CD4-positive, CD25-positive, alpha-beta regulatory T cell (primary cell): Measurements from ENCODE around the gene CD151. TPM values are rescaled to one million over a fixed set of nuclear protein-coding genes. Genes with fewer than 3 reads are reported as not detected.

Experiments
- ATAC-seq, 2 donors: fragments of 150-1000 bp; cut with Tn5 transposase; one replicate each; pipeline ENCODE4 v1.10.0; 2021; ENCODE audit warnings: low read depth in 2 of 2, moderate number of reproducible peaks in 2 of 2, moderate library complexity in 1 of 2
- DNase-seq, 3 donors: peaks; one replicate each; pipeline versions ENCODE4 v3.0.0 to v3.0.0-alpha.2; 2012 to 2022; ENCODE audit warnings: mixed read lengths in 1 of 3
- H3K27ac ChIP-seq: one replicate; pipeline ENCODE4 v1.7.0; 2013; ENCODE audit warnings: mild to moderate bottlenecking, low read length; ENCODE audit not compliant: insufficient read depth, poor library complexity, severe bottlenecking
- H3K27me3 ChIP-seq: one replicate; pipeline ENCODE4 v1.7.0; 2013; ENCODE audit warnings: low read length; ENCODE audit not compliant: control insufficient read depth, insufficient read depth
- H3K36me3 ChIP-seq: one replicate; pipeline ENCODE4 v1.7.0; 2013; ENCODE audit warnings: mild to moderate bottlenecking, low read length, moderate library complexity; ENCODE audit not compliant: control insufficient read depth, insufficient read depth
- H3K4me1 ChIP-seq: 2 replicates; pipeline ENCODE4 v1.7.0; 2013; ENCODE audit warnings: mild to moderate bottlenecking, low read length; ENCODE audit not compliant: insufficient read depth, control insufficient read depth, poor library complexity, severe bottlenecking
- H3K4me3 ChIP-seq: one replicate; pipeline ENCODE4 v1.7.0; 2013; ENCODE audit warnings: low read depth, mild to moderate bottlenecking, low read length, moderate library complexity
- H3K9me3 ChIP-seq, 2 experiments: 1 replicate in 1 of 2; 2 replicates in 1 of 2; pipeline ENCODE4 v1.7.0; 2013; ENCODE audit warnings: low read length in 2 of 2, mild to moderate bottlenecking in 1 of 2, moderate library complexity in 1 of 2; ENCODE audit not compliant: control insufficient read depth in 2 of 2
- H3K27ac Mint-ChIP-seq, 3 donors: one replicate each; pipeline ENCODE4 v1.8.0; 2020 to 2022; ENCODE audit warnings: mild to moderate bottlenecking in 3 of 3, mixed read lengths in 3 of 3, moderate library complexity in 2 of 3
- H3K27me3 Mint-ChIP-seq: one replicate; pipeline ENCODE4 v1.8.0; 2022; ENCODE audit warnings: mild to moderate bottlenecking, mixed read lengths
- H3K36me3 Mint-ChIP-seq: one replicate; pipeline ENCODE4 v1.8.0; 2020; ENCODE audit warnings: mixed read lengths
- H3K4me1 Mint-ChIP-seq, 4 donors: one replicate each; pipeline ENCODE4 v1.8.0; 2020 to 2022; ENCODE audit warnings: mixed read lengths in 4 of 4, mild to moderate bottlenecking in 1 of 4
- H3K4me3 Mint-ChIP-seq, 4 donors: one replicate each; pipeline ENCODE4 v1.8.0; 2020 to 2022; ENCODE audit warnings: mild to moderate bottlenecking in 4 of 4, mixed read lengths in 4 of 4, moderate library complexity in 3 of 4
- H3K9me3 Mint-ChIP-seq, 7 donors: one replicate each; pipeline ENCODE4 v1.8.0; 2020 to 2022; ENCODE audit warnings: mixed read lengths in 7 of 7, mild to moderate bottlenecking in 3 of 7, moderate library complexity in 2 of 7
- polyA plus RNA-seq, 4 donors: library from polyadenylated mRNA; unstranded; fragments of 300-500 nt; fragmentation: Illumina TruSeq; gene quantifications; one replicate each; pipeline ENCODE4 v1.2.3, GENCODE V29; 2021
- total RNA-seq: library from RNA; stranded (reverse); gene quantifications from one replicate; pipeline ENCODE4 v1.2.3, GENCODE V29; 2022

The CD151 gene
- total and polyA plus RNA-seq, 5 donors from 2014 or later, result 5.5 to 20.7 (median 11.9) TPM

GRCh38 chr11:846496-847098 lies 13.8 kb downstream of the CD151 start:
- H3K27ac Mint-ChIP-seq, result no peak overlapping the region
- no peak for ATAC-seq
- peaks cover 39% of the 10 kb centered on the region for H3K4me1 ChIP-seq
- H3K27me3 Mint-ChIP-seq, result peaks cover 29% of the 10 kb centered on the region
- no peak for DNase-seq
- no peak overlapping the region for H3K4me3 ChIP-seq
- H3K36me3 ChIP-seq, result no peaks in the 10 kb centered on the region
- H3K4me3 Mint-ChIP-seq, result peak overlapping the region in 2 of 4 donors; percentile 22 to 39
- peaks cover 0 to 19% (median 3%) of the 10 kb centered on the region in 4 donors for H3K4me1 Mint-ChIP-seq
- no peaks in the 10 kb centered on the region for H3K9me3 Mint-ChIP-seq
- no peak overlapping the region for H3K27ac ChIP-seq
- H3K27me3 ChIP-seq, result no peaks in the 10 kb centered on the region
- H3K9me3 ChIP-seq, result no peaks in the 10 kb centered on the region
- H3K36me3 Mint-ChIP-seq, result no peaks in the 10 kb centered on the region

- Mint-ChIP-seq H3K4me1 (peaks cover 0 to 21% (median 3%) of the 10 kb centered on the region in 4 donors), H3K27ac (no peak overlapping the region), H3K36me3 (no peaks in the 10 kb centered on the region), H3K4me3 (no peak overlapping the region), H3K27me3 (peaks cover 33% of the 10 kb centered on the region), H3K9me3 (no peaks in the 10 kb centered on the region)
- H3K36me3 ChIP-seq, result no peaks in the 10 kb centered on the region
- ATAC-seq (no peak), DNase-seq (no peak)
- H3K4me1 ChIP-seq, result peaks cover 32% of the 10 kb centered on the region
- no peak overlapping the region for H3K27ac ChIP-seq
- no peak overlapping the region for H3K4me3 ChIP-seq
- H3K9me3 ChIP-seq, result no peaks in the 10 kb centered on the region
- H3K27me3 ChIP-seq, result no peaks in the 10 kb centered on the region
Observed at GRCh38 chr11:847876-848275, 15.1 kb downstream of the CD151 start.

GRCh38 chr11:848380-848931 lies 15.7 kb downstream of the CD151 start:
- H3K4me3 ChIP-seq, result no peak overlapping the region
- peaks cover 27% of the 10 kb centered on the region for H3K4me1 ChIP-seq
- no peaks in the 10 kb centered on the region for H3K9me3 ChIP-seq
- ATAC-seq (peak; percentile 67 to 70), DNase-seq (peak; percentile 49 to 66 (median 50))
- peaks cover 30% of the 10 kb centered on the region for H3K27me3 Mint-ChIP-seq
- no peak overlapping the region for H3K27ac Mint-ChIP-seq
- H3K36me3 Mint-ChIP-seq, result no peaks in the 10 kb centered on the region
- peaks cover 0 to 19% (median 3%) of the 10 kb centered on the region in 4 donors for H3K4me1 Mint-ChIP-seq
- H3K27ac ChIP-seq, result no peak overlapping the region
- no peaks in the 10 kb centered on the region for H3K9me3 Mint-ChIP-seq
- no peaks in the 10 kb centered on the region for H3K27me3 ChIP-seq
- no peaks in the 10 kb centered on the region for H3K36me3 ChIP-seq
- peak overlapping the region in 3 of 4 donors; percentile 43 to 69 (median 61) for H3K4me3 Mint-ChIP-seq

- no peaks in the 10 kb centered on the region for H3K36me3 Mint-ChIP-seq
- H3K4me3 Mint-ChIP-seq, result peak overlapping the region in 2 of 4 donors; percentile 60 to 81
- no peak for ATAC-seq
- Histone ChIP-seq H3K27ac (no peak overlapping the region), H3K9me3 (no peaks in the 10 kb centered on the region), H3K4me1 (peaks cover 19% of the 10 kb centered on the region), H3K36me3 (no peaks in the 10 kb centered on the region), H3K27me3 (no peaks in the 10 kb centered on the region), H3K4me3 (no peak overlapping the region)
- no peaks in the 10 kb centered on the region for H3K9me3 Mint-ChIP-seq
- H3K27ac Mint-ChIP-seq, result no peak overlapping the region
- H3K4me1 Mint-ChIP-seq, result peaks cover 0 to 11% (median 3%) of the 10 kb centered on the region in 4 donors
- DNase-seq, result peak in 1 of 3 donors; percentile 40
- peaks cover 22% of the 10 kb centered on the region for H3K27me3 Mint-ChIP-seq
Observed at GRCh38 chr11:849104-849824, 16.5 kb downstream of the CD151 start.

GRCh38 chr11:849951-850774 lies 17.4 kb downstream of the CD151 start:
- H3K27ac ChIP-seq, result no peak overlapping the region
- peaks cover 18% of the 10 kb centered on the region for H3K4me1 ChIP-seq
- H3K4me3 ChIP-seq, result no peak overlapping the region
- peaks cover 19% of the 10 kb centered on the region for H3K27me3 Mint-ChIP-seq
- H3K27me3 ChIP-seq, result no peaks in the 10 kb centered on the region
- no peak for ATAC-seq
- H3K9me3 Mint-ChIP-seq, result no peaks in the 10 kb centered on the region
- peaks cover 0 to 10% (median 3%) of the 10 kb centered on the region in 4 donors for H3K4me1 Mint-ChIP-seq
- H3K27ac Mint-ChIP-seq, result no peak overlapping the region
- H3K9me3 ChIP-seq, result no peaks in the 10 kb centered on the region
- peak overlapping the region in 3 of 4 donors; percentile 62 to 78 (median 68) for H3K4me3 Mint-ChIP-seq
- no peak for DNase-seq
- H3K36me3 ChIP-seq, result no peaks in the 10 kb centered on the region
- no peaks in the 10 kb centered on the region for H3K36me3 Mint-ChIP-seq

GRCh38 chr11:850775-851763 lies 18.3 kb downstream of the CD151 start:
- no peaks in the 10 kb centered on the region for H3K27me3 ChIP-seq
- Mint-ChIP-seq H3K4me3 (peak overlapping the region in 2 of 4 donors; percentile 10 to 33), H3K27ac (no peak overlapping the region), H3K36me3 (no peaks in the 10 kb centered on the region), H3K27me3 (peaks cover 14% of the 10 kb centered on the region), H3K9me3 (no peaks in the 10 kb centered on the region), H3K4me1 (peaks cover 0 to 10% (median 3%) of the 10 kb centered on the region in 4 donors)
- H3K36me3 ChIP-seq, result no peaks in the 10 kb centered on the region
- ATAC-seq, result no peak
- H3K4me1 ChIP-seq, result peaks cover 18% of the 10 kb centered on the region
- peak in 1 of 3 donors; percentile 38 for DNase-seq
- H3K9me3 ChIP-seq, result no peaks in the 10 kb centered on the region
- H3K27ac ChIP-seq, result no peak overlapping the region
- H3K4me3 ChIP-seq, result no peak overlapping the region
